Fibroblast of mammary gland (primary cell): ENCODE measurements around the gene PTTG1.

Source experiments
- DNase-seq: peaks from one replicate; pipeline ENCODE4 v3.0.0-alpha.2; 2010; ENCODE audit warnings: low read depth
- H3K4me3 ChIP-seq: 2 replicates; pipeline ENCODE4 v1.5.1; 2011; ENCODE audit warnings: low read depth, mild to moderate bottlenecking, low read length, moderate library complexity; ENCODE audit not compliant: control insufficient read depth
- TF ChIP-seq, protein P1 (sequence below): conservative IDR thresholded peaks from 2 replicates; pipeline ENCODE4 v1.5.1; 2011; ENCODE audit warnings: low read depth, low read length, inconsistent platforms; ENCODE audit not compliant: control insufficient read depth, insufficient read depth

PTTG1 gene

DNA sequence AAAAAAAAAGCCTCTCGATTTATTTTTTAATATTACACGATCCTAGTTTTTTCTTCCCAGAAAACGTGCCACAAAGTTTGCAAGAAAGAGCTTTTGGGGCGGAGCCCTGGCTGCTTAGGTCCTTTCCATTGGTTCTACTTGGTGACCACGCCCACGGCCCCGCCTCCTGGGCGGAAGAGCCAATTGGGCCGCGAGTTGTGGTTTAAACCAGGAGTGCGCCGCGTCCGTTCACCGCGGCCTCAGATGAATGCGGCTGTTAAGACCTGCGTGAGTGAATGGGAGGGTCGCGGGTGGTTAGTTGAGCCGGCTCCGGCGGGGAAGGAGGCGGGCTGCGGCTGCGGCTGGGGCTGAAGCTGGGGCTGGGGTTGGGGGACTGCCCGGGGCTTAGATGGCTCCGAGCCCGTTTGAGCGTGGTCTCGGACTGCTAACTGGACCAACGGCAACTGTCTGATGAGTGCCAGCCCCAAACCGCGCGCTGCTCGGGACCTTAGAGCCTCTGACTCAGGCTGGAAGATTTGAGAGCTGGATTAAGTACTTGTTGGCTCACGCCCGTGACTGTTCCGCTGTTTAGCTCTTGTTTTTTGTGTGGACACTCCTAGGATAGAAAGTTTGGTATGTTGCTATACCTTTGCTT lies at the start of gene PTTG1:
Gene PTTG1, plus strand, starts transcription at position 231 of the 634 bp plus-strand sequence. CDS start 458 bp downstream, outside the sequence.
- DNase-seq, result peak; percentile 97
- TF ChIP-seq, protein P1, sequence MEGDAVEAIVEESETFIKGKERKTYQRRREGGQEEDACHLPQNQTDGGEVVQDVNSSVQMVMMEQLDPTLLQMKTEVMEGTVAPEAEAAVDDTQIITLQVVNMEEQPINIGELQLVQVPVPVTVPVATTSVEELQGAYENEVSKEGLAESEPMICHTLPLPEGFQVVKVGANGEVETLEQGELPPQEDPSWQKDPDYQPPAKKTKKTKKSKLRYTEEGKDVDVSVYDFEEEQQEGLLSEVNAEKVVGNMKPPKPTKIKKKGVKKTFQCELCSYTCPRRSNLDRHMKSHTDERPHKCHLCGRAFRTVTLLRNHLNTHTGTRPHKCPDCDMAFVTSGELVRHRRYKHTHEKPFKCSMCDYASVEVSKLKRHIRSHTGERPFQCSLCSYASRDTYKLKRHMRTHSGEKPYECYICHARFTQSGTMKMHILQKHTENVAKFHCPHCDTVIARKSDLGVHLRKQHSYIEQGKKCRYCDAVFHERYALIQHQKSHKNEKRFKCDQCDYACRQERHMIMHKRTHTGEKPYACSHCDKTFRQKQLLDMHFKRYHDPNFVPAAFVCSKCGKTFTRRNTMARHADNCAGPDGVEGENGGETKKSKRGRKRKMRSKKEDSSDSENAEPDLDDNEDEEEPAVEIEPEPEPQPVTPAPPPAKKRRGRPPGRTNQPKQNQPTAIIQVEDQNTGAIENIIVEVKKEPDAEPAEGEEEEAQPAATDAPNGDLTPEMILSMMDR, result no peak
- H3K4me3 ChIP-seq, result peak within 1 kb of the TSS; percentile 71

GRCh38 chr5:160375166-160375565 lies 46.5 kb upstream of the PTTG1 start:
- TF ChIP-seq, protein P1, result no peak
- DNase-seq, result no peak

DNA sequence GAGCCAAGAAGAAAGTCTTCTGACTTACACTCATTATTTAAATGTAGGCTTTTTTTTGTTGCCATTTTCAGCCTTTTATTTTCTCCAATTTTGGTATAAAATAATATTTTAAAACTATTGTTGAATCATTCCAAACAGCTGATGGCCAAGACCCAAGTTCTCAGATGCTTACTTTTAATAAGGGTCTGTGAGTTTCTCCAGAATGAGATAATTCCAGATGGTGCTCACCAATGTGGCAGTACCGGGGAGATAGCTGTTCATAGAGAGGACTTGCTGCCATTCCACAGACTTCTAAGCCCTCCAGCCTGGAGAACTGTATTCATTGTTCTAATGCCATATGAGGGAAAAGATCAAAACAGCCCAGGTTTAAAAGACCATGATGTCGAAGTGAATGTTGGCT lies 46.0 kb upstream of the PTTG1 start:
- TF ChIP-seq, protein P1, result no peak
- H3K4me3 ChIP-seq, result no peak overlapping the region
- DNase-seq, result no peak

More at GRCh38 chr5:160375166-160375565, 46.5 kb upstream of the PTTG1 start:
- H3K4me3 ChIP-seq, result no peak overlapping the region

DNA sequence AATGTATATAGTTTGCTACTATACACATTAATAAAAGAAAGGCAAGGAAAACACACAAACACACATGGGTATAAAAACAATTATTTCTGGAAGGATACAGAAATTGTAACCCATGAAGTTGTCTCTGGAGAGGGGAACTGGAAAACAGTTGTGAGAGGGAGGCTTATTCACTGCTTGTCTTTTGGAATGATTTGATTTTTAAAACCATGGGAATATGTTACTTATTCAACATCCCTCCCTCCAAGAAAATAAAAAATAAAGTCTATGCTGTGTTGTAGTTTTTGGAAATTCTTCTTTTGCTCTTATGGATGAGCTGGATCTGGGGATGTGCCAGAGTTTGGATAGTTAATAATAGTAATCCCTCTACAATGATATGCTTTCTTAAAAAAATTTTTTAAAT lies 45.2 kb upstream of the PTTG1 start:
- TF ChIP-seq, protein P1, result no peak
- H3K4me3 ChIP-seq, result no peak overlapping the region
- DNase-seq, result no peak

GRCh38 chr5:160377651-160378050 lies 44.0 kb upstream of the PTTG1 start:
- H3K4me3 ChIP-seq, result no peak overlapping the region
- TF ChIP-seq, protein P1, result no peak
- DNase-seq, result no peak

- TF ChIP-seq, protein P1, result no peak
- H3K4me3 ChIP-seq, result no peak overlapping the region
- no peak for DNase-seq
Measured at GRCh38 chr5:160378330-160378729, 43.3 kb upstream of the PTTG1 start.
